K562 (cell line): ENCODE measurements around the gene STAB1. TPM values are rescaled to one million over a fixed set of nuclear protein-coding genes. Genes with fewer than 3 reads are reported as not detected.
A peak's percentile ranks its signal among the peaks of the same experiment; 100 is the strongest.

Experiments used
- ATAC-seq: fragments of 200-7000 bp; cut with Tn5 transposase; 3 replicates; pipeline ENCODE4 v1.9.1; 2020; ENCODE audit warnings: moderate library complexity
- BruUV-seq: library from RNA; stranded (reverse); fragments of 400-500 nt; replicated peaks from 2 replicates; lab custom pipeline; 2021; lab: Mats Ljungman, UMichigan
- CTCF ChIA-PET: fragments of 300-600 bp; formaldehyde crosslinking; extraction: SDS; loops from one replicate; lab custom pipeline; 2021; ENCODE audit warnings: low intra/inter-chr PET ratio; lab: Yijun Ruan, JAX
- POLR2A ChIA-PET: fragments of 300-600, 350-650 bp; sonication (Branson Sonifier 250); formaldehyde crosslinking; extraction: SDS; loops from one replicate; lab custom pipeline; 2021; ENCODE audit warnings: antibody characterized with exemption, inconsistent platforms; lab: Yijun Ruan, JAX
- DNase-seq, 4 experiments: peaks; one replicate each; pipeline versions ENCODE4 v3.0.0 to v3.0.0-alpha.2; 2011 to 2018; ENCODE audit warnings: low spot score in 3 of 4, mixed read lengths in 3 of 4; ENCODE audit errors: extremely low read depth in 1 of 4
- FAIRE-seq: peaks from 2 replicates; lab custom pipeline; 2011; peaks lifted over from hg19 to GRCh38; lab: Jason Lieb, UNC
- H2AFZ ChIP-seq: 2 replicates; pipeline ENCODE4 v1.6.0; 2011; ENCODE audit warnings: low read depth, low read length, control low read depth, inconsistent platforms
- H3K27ac ChIP-seq: fragments of 200-600 bp; 3 replicates; pipeline ENCODE4 v1.8.0; 2011; ENCODE audit warnings: low read depth, mild to moderate bottlenecking, control low read depth, inconsistent platforms, low read length, moderate library complexity, mixed read lengths; ENCODE audit errors: extremely low read depth
- H3K27me3 ChIP-seq, 2 experiments: fragments of 300-600 bp in 1 of 2; 2 replicates in 1 of 2; 3 replicates in 1 of 2; pipeline versions ENCODE4 v1.6.0 to v1.8.0; 2011; ENCODE audit warnings: inconsistent platforms in 2 of 2, low read length in 2 of 2, mild to moderate bottlenecking in 1 of 2, mixed read lengths in 1 of 2, moderate library complexity in 1 of 2; ENCODE audit not compliant: control insufficient read depth in 2 of 2, insufficient read depth in 2 of 2
- H3K36me3 ChIP-seq: fragments of 300-600 bp; 3 replicates; pipeline ENCODE4 v1.8.0; 2011; ENCODE audit warnings: mild to moderate bottlenecking, low read length, inconsistent platforms; ENCODE audit not compliant: control insufficient read depth, insufficient read depth
- H3K4me1 ChIP-seq, 2 experiments: fragments of 200-600 bp in 1 of 2; replicated peaks in 1 of 2; 2 replicates in 1 of 2; 3 replicates in 1 of 2; pipeline versions ENCODE4 v1.5.1 to v1.8.0; 2011; ENCODE audit warnings: inconsistent platforms in 2 of 2, low read length in 2 of 2, mild to moderate bottlenecking in 1 of 2, mixed read lengths in 1 of 2, moderate library complexity in 1 of 2; ENCODE audit not compliant: control insufficient read depth in 2 of 2, insufficient read depth in 2 of 2
- H3K4me2 ChIP-seq: 2 replicates; pipeline ENCODE4 v1.6.1; 2011; ENCODE audit warnings: low read length, control low read depth, inconsistent platforms, mixed read lengths; ENCODE audit not compliant: insufficient read depth
- H3K4me3 ChIP-seq: fragments of 200-600 bp; sonication (generic), shearing (Covaris generic); 2 replicates; pipeline ENCODE4 v1.5.1; 2016; ENCODE audit warnings: control low read depth, inconsistent platforms
- H3K79me2 ChIP-seq: fragments of 200-600 bp; 3 replicates; pipeline ENCODE4 v1.8.0; 2011; ENCODE audit warnings: low read length, inconsistent platforms; ENCODE audit not compliant: control insufficient read depth, insufficient read depth
- H3K9ac ChIP-seq, 2 experiments: 2 replicates each; pipeline versions ENCODE4 v1.6.0 to v1.6.1; 2011; ENCODE audit warnings: low read depth in 2 of 2, low read length in 2 of 2, control low read depth in 1 of 2, inconsistent platforms in 1 of 2, mild to moderate bottlenecking in 1 of 2, mixed read lengths in 1 of 2; ENCODE audit not compliant: insufficient read depth in 1 of 2
- H3K9me1 ChIP-seq: one replicate; pipeline ENCODE4 v1.6.0; 2011; ENCODE audit warnings: inconsistent platforms, mild to moderate bottlenecking, low read length, moderate library complexity; ENCODE audit not compliant: control insufficient read depth, insufficient read depth
- H3K9me3 ChIP-seq: replicated peaks from 2 replicates; pipeline ENCODE4 v1.5.1; 2011; ENCODE audit warnings: low read depth, low read length, inconsistent platforms; ENCODE audit not compliant: control insufficient read depth, insufficient read depth
- H4K20me1 ChIP-seq: replicated peaks from 2 replicates; pipeline ENCODE4 v1.6.1; 2011; ENCODE audit warnings: low read length, inconsistent platforms, mixed read lengths; ENCODE audit not compliant: control insufficient read depth, insufficient read depth
- DACH1 ChIP-seq: fragments of 450-650 bp; IDR thresholded peaks from 2 replicates; pipeline ENCODE4 v1.6.1; 2018; ENCODE audit not compliant: partially characterized antibody
- E2F6 ChIP-seq, 2 experiments: IDR thresholded peaks; 2 replicates each; pipeline ENCODE4 v1.6.1; 2011; ENCODE audit warnings: borderline replicate concordance in 1 of 2, control low read depth in 1 of 2, low read depth in 1 of 2, low read length in 1 of 2, mild to moderate bottlenecking in 1 of 2, mixed read lengths in 1 of 2, moderate library complexity in 1 of 2; ENCODE audit not compliant: insufficient read depth in 1 of 2, insufficient read length in 1 of 2, poor library complexity in 1 of 2, severe bottlenecking in 1 of 2; ENCODE audit errors: extremely low read depth in 1 of 2
- ID3 ChIP-seq, 2 experiments: fragments of 250-450 bp in 1 of 2; fragments of 450-650 bp in 1 of 2; sonication (Bioruptor Pico) in 1 of 2; IDR thresholded peaks; 2 replicates each; pipeline versions ENCODE4 v1.6.1 to v1.8.0; 2016 to 2021; ENCODE audit warnings: mild to moderate bottlenecking in 2 of 2, moderate library complexity in 2 of 2, missing compliant biosample characterization in 1 of 2, missing genetic modification characterization in 1 of 2
- ILF3 ChIP-seq: fragments of 450-650 bp; IDR thresholded peaks from 2 replicates; pipeline ENCODE4 v1.6.1; 2018; ENCODE audit warnings: antibody characterized with exemption, mild to moderate bottlenecking, moderate library complexity, borderline replicate concordance
- KLF10 ChIP-seq: fragments of 250-450 bp; sonication (Bioruptor Pico); IDR thresholded peaks from 2 replicates; pipeline ENCODE4 v1.6.1; 2021; ENCODE audit warnings: matching md5 sums
- MNT ChIP-seq, 2 experiments: fragments of 450-650 bp; conservative IDR thresholded peaks; 2 replicates each; pipeline ENCODE4 v1.6.1; 2017; ENCODE audit warnings: mild to moderate bottlenecking in 2 of 2, moderate library complexity in 2 of 2
- NEUROD1 ChIP-seq: fragments of 150-350 bp; IDR thresholded peaks from 2 replicates; pipeline ENCODE4 v1.6.1; 2014; ENCODE audit warnings: borderline replicate concordance, low read length, low read depth; ENCODE audit not compliant: partially characterized antibody
- NFE2L1 ChIP-seq: fragments of 450-650 bp; IDR thresholded peaks from 2 replicates; pipeline ENCODE4 v1.6.1; 2016; ENCODE audit warnings: missing genetic modification characterization, low read depth, mild to moderate bottlenecking, missing compliant biosample characterization, moderate library complexity, borderline replicate concordance
- PHF8 ChIP-seq: fragments of 200-600 bp; sonication (generic); IDR thresholded peaks from 2 replicates; pipeline ENCODE4 v1.6.1; 2012; ENCODE audit warnings: mixed run types, mild to moderate bottlenecking, inconsistent platforms, low read length, moderate library complexity, borderline replicate concordance
- SP1 ChIP-seq: sonication (generic); formaldehyde crosslinking; IDR thresholded peaks from 2 replicates; pipeline ENCODE4 v1.8.1; 2022; ENCODE audit warnings: mild to moderate bottlenecking, missing genetic modification reagents
- SRSF7 ChIP-seq: fragments of 200-400 bp; formaldehyde crosslinking; optimal IDR thresholded peaks from 2 replicates; pipeline ENCODE3; 2017; ENCODE audit warnings: mild to moderate bottlenecking, low read depth, low read length
- YY1 ChIP-seq, 3 experiments: IDR thresholded peaks; 2 replicates each; pipeline ENCODE4 v1.6.1; 2011; ENCODE audit warnings: low read length in 2 of 3, mild to moderate bottlenecking in 2 of 3, moderate library complexity in 2 of 3, borderline replicate concordance in 1 of 3, control low read depth in 1 of 3, low read depth in 1 of 3; ENCODE audit not compliant: insufficient read depth in 3 of 3, insufficient replicate concordance in 2 of 3, control insufficient read depth in 1 of 3, insufficient read length in 1 of 3; ENCODE audit errors: extremely low read depth in 1 of 3
- ZBTB7A ChIP-seq: IDR thresholded peaks from 2 replicates; pipeline ENCODE4 v1.6.1; 2011; ENCODE audit warnings: low read depth, mild to moderate bottlenecking, low read length, moderate library complexity, borderline replicate concordance; ENCODE audit not compliant: control insufficient read depth
- ZNF311 ChIP-seq: fragments of 250-450 bp; sonication (Bioruptor Pico); IDR thresholded peaks from 2 replicates; pipeline ENCODE4 v1.4.0; 2020; ENCODE audit warnings: mild to moderate bottlenecking, moderate library complexity
- ZNF347 ChIP-seq: fragments of 450-650 bp; formaldehyde crosslinking; IDR thresholded peaks from 2 replicates; pipeline ENCODE4 v1.4.0; 2020; ENCODE audit warnings: low read depth, mild to moderate bottlenecking, moderate library complexity
- WGBS: fragments of 100-300 bp; shearing (Covaris generic); methylation state at CpG from one replicate; pipeline ENCODE4 v1.1.6; 2016; ENCODE audit warnings: low coverage, mixed read lengths; ENCODE audit not compliant: insufficient coverage; ENCODE audit errors: missing lambda C conversion rate; 5-methylcytosine and 5-hydroxymethylcytosine counted together
- in situ Hi-C: fragments of 300-500 bp; cut with MboI; formaldehyde crosslinking; loops from 4 replicates; pipeline ENCODE4 v1.15.0; 2018; ENCODE audit warnings: inconsistent platforms, mixed read lengths
- intact Hi-C: fragments of 100-400 bp; cut with micrococcal nuclease; formaldehyde crosslinking; loops from 2 replicates; pipeline ENCODE4 v1.14.2; 2022
- polyA plus RNA-seq, 8 experiments: library from polyadenylated mRNA; depleted of rRNA in 4 of 8; stranded (reverse) in 5 of 8; unstranded in 3 of 8; fragments of >200 nt; fragmentation: Nextera tagmentation in 2 of 8; fragmentation: Illumina TruSeq in 1 of 8; extraction: Ambion mirVana in 2 of 8; extraction: Trizol in 1 of 8; gene quantifications; 2 replicates each; pipeline versions ENCODE4 v1.2.1 to v1.2.3, GENCODE V29; 2011 to 2014; ENCODE audit warnings: inconsistent platforms in 1 of 8, missing spikeins in 1 of 8
- total RNA-seq, 7 experiments: library from RNA; depleted of rRNA in 6 of 7; stranded (reverse); fragments of >200 nt in 6 of 7; fragmentation: Illumina TruSeq in 2 of 7; extraction: Trizol in 2 of 7; gene quantifications; 2 replicates each; pipeline versions ENCODE4 v1.2.1 to v1.2.3, GENCODE V29; 2011 to 2021; ENCODE audit warnings: low replicate concordance in 1 of 7

The STAB1 gene
- total and polyA plus RNA-seq, 9 of the 15 experiments (the other 6 are each of a cell fraction or from before 2014, with no cell fraction given), result 0.20 to 3.9 (median 1.2) TPM

GRCh38 chr3:52518723-52519444 is 23.7 kb downstream of the STAB1 start:
- no TSS peak for BruUV-seq
- H3K9me3 ChIP-seq, result no peaks in the 10 kb centered on the region
- peak overlapping the region; percentile 59 for H3K4me2 ChIP-seq
- ATAC-seq (peak; percentile 97), DNase-seq (peak; percentile 85 to 97 (median 96)), FAIRE-seq (peak; percentile 63)
- peaks cover 12 to 61% of the 10 kb centered on the region in 2 experiments; a peak in 4 of 5 replicates for H3K4me1 ChIP-seq
- H3K27me3 ChIP-seq, result peaks cover 0 to 2% of the 10 kb centered on the region in 2 experiments; a peak in 1 of 5 replicates
- peak overlapping the region; percentile 6; the same call in 2 of the 3 replicates for H3K27ac ChIP-seq
- intact Hi-C loops (no loop called here), in situ Hi-C loops (no loop called here)
- H3K9ac ChIP-seq, result peak overlapping the region; percentile 31 to 82; a peak in 3 of 4 replicates
- ChIA-PET POLR2A (no interaction called here), CTCF (no interaction called here)
- peak overlapping the region; percentile 94 for H2AFZ ChIP-seq
- H3K79me2 ChIP-seq, result no peaks in the 10 kb centered on the region
- no peaks in the 10 kb centered on the region for H3K9me1 ChIP-seq
- WGBS, result 13% methylated on average over 25 of the region's 50 CpGs
- H3K36me3 ChIP-seq, result peaks cover 5% of the 10 kb centered on the region; the same call in 1 of the 3 replicates
- peak overlapping the region; percentile 11 for H3K4me3 ChIP-seq
- no peaks in the 10 kb centered on the region for H4K20me1 ChIP-seq
- TF ChIP-seq ZBTB7A (peak; percentile 48; the same call in 1 of the 2 replicates), E2F6 (IDR thresholded peaks at IDR 0.05; ENCODE audit: borderline replicate concordance in 1 of 2, extremely low read depth in 1 of 2, insufficient read depth in 1 of 2, insufficient read length in 1 of 2, low read depth in 1 of 2, low read length in 1 of 2, poor library complexity in 1 of 2, severe bottlenecking in 1 of 2) (peak; percentile 29 to 66), ID3 (CRISPR knock-in tag; IDR thresholded peaks at IDR 0.05) (no peak), ID3 (tag; IDR thresholded peaks at IDR 0.05) (no peak), PHF8 (peak; percentile 38; the same call in 1 of the 2 replicates), SP1 (no peak; the same call in 1 of the 2 replicates), MNT (conservative IDR thresholded peaks at IDR 0.05) (peak; percentile 60 to 63; a peak in 2 of 4 replicates), ZNF311 (CRISPR knock-in tag) (no peak), ZNF347 (CRISPR knock-in tag) (no peak), NEUROD1 (no peak), ILF3 (no peak), DACH1 (peak; percentile 28), NFE2L1 (tag) (no peak), KLF10 (CRISPR knock-in tag) (no peak), SRSF7 (no peak), YY1 (IDR thresholded peaks at IDR 0.05; ENCODE audit: borderline replicate concordance in 1 of 3, control insufficient read depth in 1 of 3, extremely low read depth in 1 of 3, insufficient read depth in 3 of 3, insufficient read length in 1 of 3, insufficient replicate concordance in 2 of 3, low read depth in 1 of 3, low read length in 2 of 3) (peak in 2 of 3 experiments; percentile 46 to 58)
